HepG2 (cell line): ENCODE data around the gene NIFK. TPM values are rescaled to one million over a fixed set of nuclear protein-coding genes. Genes with fewer than 3 reads are reported as not detected.

Experiments
- AHDC1 ChIP-seq: sonication (generic); formaldehyde crosslinking; IDR thresholded peaks from 2 replicates; pipeline ENCODE4 v1.5.1; 2020; ENCODE audit warnings: mild to moderate bottlenecking, missing genetic modification reagents, borderline replicate concordance
- BCL3 ChIP-seq: sonication (generic); formaldehyde crosslinking; IDR thresholded peaks from 2 replicates; pipeline ENCODE4 v1.5.1; 2020; ENCODE audit warnings: mild to moderate bottlenecking, missing genetic modification reagents, moderate library complexity
- BRD4 ChIP-seq: sonication (generic); formaldehyde crosslinking; IDR thresholded peaks from 2 replicates; pipeline ENCODE4 v1.4.0; 2020; ENCODE audit warnings: missing genetic modification reagents
- HNRNPL ChIP-seq: fragments of 200-400 bp; formaldehyde crosslinking; IDR thresholded peaks from 2 replicates; pipeline ENCODE4 v1.6.1; 2017; ENCODE audit warnings: mild to moderate bottlenecking, low read depth, low read length
- MED1 ChIP-seq: sonication (generic); formaldehyde crosslinking; IDR thresholded peaks from 2 replicates; pipeline ENCODE4 v1.4.0; 2020; ENCODE audit warnings: missing genetic modification reagents
- MXD4 ChIP-seq: IDR thresholded peaks from 2 replicates; pipeline ENCODE4 v1.6.1; 2016; ENCODE audit warnings: mild to moderate bottlenecking, missing biosample characterization, missing genetic modification reagents
- NKX3-1 ChIP-seq: sonication (generic); formaldehyde crosslinking; IDR thresholded peaks from 2 replicates; pipeline ENCODE4 v1.5.0; 2020; ENCODE audit warnings: missing genetic modification reagents
- RBAK ChIP-seq: sonication (generic); formaldehyde crosslinking; IDR thresholded peaks from 2 replicates; pipeline ENCODE4 v1.5.1; 2020; ENCODE audit warnings: mild to moderate bottlenecking, missing genetic modification reagents
- RBM22 ChIP-seq: fragments of 200-400 bp; formaldehyde crosslinking; optimal IDR thresholded peaks from 2 replicates; pipeline ENCODE3; 2017; ENCODE audit warnings: mild to moderate bottlenecking, low read length, moderate library complexity
- RBM39 ChIP-seq: fragments of 200-400 bp; formaldehyde crosslinking; IDR thresholded peaks from one replicate; pipeline ENCODE4 v1.6.1; 2018; ENCODE audit warnings: antibody characterized with exemption, mild to moderate bottlenecking, low read depth, low read length; ENCODE audit not compliant: poor library complexity, severe bottlenecking
- TIGD3 ChIP-seq: sonication (generic); formaldehyde crosslinking; IDR thresholded peaks from 2 replicates; pipeline ENCODE4 v1.5.1; 2020; ENCODE audit warnings: mild to moderate bottlenecking, missing genetic modification reagents, borderline replicate concordance
- ZBED4 ChIP-seq: sonication (generic); formaldehyde crosslinking; IDR thresholded peaks from 2 replicates; pipeline ENCODE4 v1.4.0; 2020; ENCODE audit warnings: missing genetic modification reagents, borderline replicate concordance
- ZNF296 ChIP-seq: sonication (generic); formaldehyde crosslinking; conservative IDR thresholded peaks from 2 replicates; pipeline ENCODE4 v1.5.0; 2020; ENCODE audit warnings: mild to moderate bottlenecking, missing genetic modification reagents
- ZNF660 ChIP-seq: sonication (generic); formaldehyde crosslinking; IDR thresholded peaks from 2 replicates; pipeline ENCODE4 v1.5.1; 2020; ENCODE audit warnings: mild to moderate bottlenecking, low read depth, missing genetic modification reagents, borderline replicate concordance
- ZNF713 ChIP-seq: sonication (generic); formaldehyde crosslinking; IDR thresholded peaks from 2 replicates; pipeline ENCODE4 v1.4.0; 2020; ENCODE audit warnings: mild to moderate bottlenecking, missing genetic modification reagents
- ZNF75D ChIP-seq: sonication (generic); formaldehyde crosslinking; IDR thresholded peaks from 2 replicates; pipeline ENCODE4 v1.8.1; 2023; ENCODE audit warnings: missing genetic modification reagents, mild to moderate bottlenecking, borderline replicate concordance
- polyA plus RNA-seq, 8 experiments: library from polyadenylated mRNA; depleted of rRNA in 3 of 8; stranded (reverse) in 7 of 8; unstranded in 1 of 8; fragments of >200 nt; fragmentation: Illumina TruSeq in 4 of 8; extraction: Trizol in 4 of 8; gene quantifications; 2 replicates each; pipeline versions ENCODE4 v1.2.1 to v1.2.3, GENCODE V29; 2011 to 2016; ENCODE audit warnings: low read depth in 4 of 8, missing spikeins in 1 of 8, mixed read lengths in 1 of 8; ENCODE audit not compliant: insufficient read depth in 1 of 8
- total RNA-seq, 5 experiments: library from RNA; depleted of rRNA; stranded (reverse); fragments of >200 nt; fragmentation: Illumina TruSeq; extraction: Trizol; gene quantifications; 2 replicates each; pipeline ENCODE4 v1.2.3, GENCODE V29; 2016; ENCODE audit warnings: low read depth in 1 of 5

Gene NIFK
- total and polyA plus RNA-seq, 2 of the 13 experiments (the other 11 are each of a cell fraction or from before 2014, with no cell fraction given): 19.6 to 105 TPM

- TF ChIP-seq AHDC1 (CRISPR knock-in tag) (no peak), ZNF296 (no peak), ZBED4 (no peak), TIGD3 (CRISPR knock-in tag) (no peak), ZNF713 (no peak), HNRNPL (no peak), ZNF75D (CRISPR knock-in tag) (no peak), BCL3 (0 out of 2 replicates have a peak, but pooled peaks have one; percentile 16), MED1 (CRISPR knock-in tag) (0 out of 2 replicates have a peak, but pooled peaks have one; percentile 16), NKX3-1 (no peak), BRD4 (CRISPR knock-in tag) (no peak), RBM22 (no peak), RBAK (CRISPR knock-in tag) (no peak), RBM39 (no peak), ZNF660 (CRISPR knock-in tag) (no peak), MXD4 (no peak)
Observed at GRCh38 chr2:121699421-121700333, 37.0 kb downstream of the NIFK start (continued).
